AG04449 (cell line): Measurements from ENCODE around the gene TNP1.
A peak's percentile ranks its signal among the peaks of the same experiment; 100 is the strongest.

ENCODE experiments used
- CTCF ChIA-PET: fragments of 350-600 bp; formaldehyde crosslinking; extraction: SDS; loops from one replicate; lab custom pipeline; 2021; ENCODE audit warnings: antibody characterized with exemption; lab: Yijun Ruan, JAX
- POLR2A ChIA-PET: fragments of 400-600, 350-600 bp; formaldehyde crosslinking; extraction: SDS; loops from one replicate; lab custom pipeline; 2020; ENCODE audit warnings: antibody characterized with exemption, inconsistent platforms; lab: Yijun Ruan, JAX
- DNase-seq: peaks from one replicate; pipeline ENCODE4 v3.0.0-alpha.2; 2010; ENCODE audit warnings: low read depth, low spot score
- H3K4me3 ChIP-seq: 2 replicates; pipeline ENCODE4 v1.5.1; 2011; ENCODE audit warnings: low read depth, mild to moderate bottlenecking, control low read depth, low read length
- TF ChIP-seq, protein P1 (sequence below): IDR thresholded peaks from one replicate; pipeline ENCODE4 v1.5.1; 2011; ENCODE audit warnings: mild to moderate bottlenecking, moderate library complexity, low read length, control low read depth, inconsistent platforms; ENCODE audit not compliant: insufficient read depth; ENCODE audit errors: missing control alignments

The TNP1 gene

DNA sequence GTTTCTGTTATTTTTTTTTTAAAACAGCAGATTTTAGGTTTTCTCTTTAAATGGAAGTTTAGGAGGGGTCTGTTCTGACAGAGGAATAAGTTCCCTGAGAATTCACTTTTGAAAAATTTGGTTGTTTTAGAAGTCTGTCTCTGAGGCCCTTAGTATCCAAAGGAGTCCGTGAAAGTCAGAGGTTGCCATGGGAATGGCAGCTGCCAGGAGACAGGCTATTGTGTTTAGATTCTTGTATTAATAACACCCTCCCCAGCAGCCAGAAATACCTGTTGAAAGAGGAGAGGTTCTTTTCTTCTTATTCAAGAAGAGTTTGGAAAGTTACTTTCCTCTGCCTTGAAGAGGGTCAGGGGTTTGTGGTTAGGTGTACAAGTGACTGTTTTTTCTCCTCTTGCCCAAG, 29.5 kb downstream of the TNP1 start:
- POLR2A ChIA-PET, result no interaction called here
- no peak for DNase-seq
- no peak overlapping the region for H3K4me3 ChIP-seq
- CTCF ChIA-PET, result interaction anchor here (1.1 kb wide), 1 partner anchor 14 kb away, joined by 3 read pairs; no protein-coding TSS in a partner anchor
- TF ChIP-seq, protein P1, sequence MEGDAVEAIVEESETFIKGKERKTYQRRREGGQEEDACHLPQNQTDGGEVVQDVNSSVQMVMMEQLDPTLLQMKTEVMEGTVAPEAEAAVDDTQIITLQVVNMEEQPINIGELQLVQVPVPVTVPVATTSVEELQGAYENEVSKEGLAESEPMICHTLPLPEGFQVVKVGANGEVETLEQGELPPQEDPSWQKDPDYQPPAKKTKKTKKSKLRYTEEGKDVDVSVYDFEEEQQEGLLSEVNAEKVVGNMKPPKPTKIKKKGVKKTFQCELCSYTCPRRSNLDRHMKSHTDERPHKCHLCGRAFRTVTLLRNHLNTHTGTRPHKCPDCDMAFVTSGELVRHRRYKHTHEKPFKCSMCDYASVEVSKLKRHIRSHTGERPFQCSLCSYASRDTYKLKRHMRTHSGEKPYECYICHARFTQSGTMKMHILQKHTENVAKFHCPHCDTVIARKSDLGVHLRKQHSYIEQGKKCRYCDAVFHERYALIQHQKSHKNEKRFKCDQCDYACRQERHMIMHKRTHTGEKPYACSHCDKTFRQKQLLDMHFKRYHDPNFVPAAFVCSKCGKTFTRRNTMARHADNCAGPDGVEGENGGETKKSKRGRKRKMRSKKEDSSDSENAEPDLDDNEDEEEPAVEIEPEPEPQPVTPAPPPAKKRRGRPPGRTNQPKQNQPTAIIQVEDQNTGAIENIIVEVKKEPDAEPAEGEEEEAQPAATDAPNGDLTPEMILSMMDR, result no peak

DNA sequence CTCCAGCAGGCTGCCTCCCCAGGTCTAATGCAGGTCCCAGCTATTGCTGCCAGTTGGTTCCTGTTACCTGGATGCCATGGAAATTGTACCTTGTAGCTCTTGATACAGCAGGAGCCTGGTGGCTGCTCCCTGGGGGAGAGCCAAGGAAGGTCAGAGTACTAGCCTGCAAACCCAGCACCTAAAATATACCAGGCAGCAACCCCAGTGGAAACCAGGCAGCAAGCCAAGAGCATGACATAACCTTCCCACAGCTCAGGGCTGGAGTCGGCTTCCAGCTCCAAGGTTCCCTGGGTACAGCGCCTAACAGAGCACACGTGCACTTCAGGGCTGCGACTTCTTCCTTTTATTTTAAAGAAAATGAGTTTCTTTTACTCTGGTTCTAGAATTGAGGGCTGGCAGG, 30.3 kb downstream of the TNP1 start:
- ChIA-PET CTCF (interaction anchor here (1.1 kb wide), 1 partner anchor 14 kb away, joined by 3 read pairs; no protein-coding TSS in a partner anchor), POLR2A (no interaction called here)
- TF ChIP-seq, protein P1, result no peak
- no peak overlapping the region for H3K4me3 ChIP-seq
- DNase-seq, result no peak

DNA sequence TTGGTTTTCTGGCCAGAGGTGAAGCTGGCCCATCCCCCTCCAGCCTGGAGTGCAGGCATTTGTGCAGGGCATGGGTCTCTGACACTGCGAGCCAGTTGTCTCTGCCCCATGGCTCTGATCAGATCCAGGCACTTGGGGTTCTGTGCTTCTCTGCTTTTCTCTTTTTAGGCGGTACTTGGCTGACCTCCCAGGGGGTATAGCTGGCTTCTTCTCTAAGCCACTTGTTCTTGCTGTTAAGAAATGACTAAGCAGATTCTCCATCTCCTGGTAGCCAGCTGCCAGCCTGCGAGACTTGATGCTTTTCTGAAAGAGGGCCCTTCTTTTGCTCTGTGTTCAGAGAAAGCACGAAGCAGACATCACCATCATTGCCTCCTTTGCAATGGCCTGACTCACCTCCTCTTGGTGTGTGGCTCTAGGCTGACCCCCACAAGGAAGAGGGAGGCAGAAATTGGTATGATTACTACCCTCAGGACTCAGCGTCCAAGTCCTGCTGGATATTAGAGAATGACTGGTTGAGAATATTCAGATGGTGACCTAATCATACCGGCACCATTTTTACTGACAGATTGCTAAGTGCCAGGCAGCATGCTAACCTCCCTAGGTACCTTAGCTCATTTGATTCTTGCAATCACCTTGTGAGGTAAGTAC, 32.7 kb downstream of the TNP1 start:
- no peak overlapping the region for H3K4me3 ChIP-seq
- ChIA-PET POLR2A (no interaction called here), CTCF (interaction anchor here (1.5 kb wide), 1 partner anchor 11 kb away, joined by 3 read pairs; no protein-coding TSS in a partner anchor)
- TF ChIP-seq, protein P1, result no peak
- peak; percentile 9 for DNase-seq

DNA sequence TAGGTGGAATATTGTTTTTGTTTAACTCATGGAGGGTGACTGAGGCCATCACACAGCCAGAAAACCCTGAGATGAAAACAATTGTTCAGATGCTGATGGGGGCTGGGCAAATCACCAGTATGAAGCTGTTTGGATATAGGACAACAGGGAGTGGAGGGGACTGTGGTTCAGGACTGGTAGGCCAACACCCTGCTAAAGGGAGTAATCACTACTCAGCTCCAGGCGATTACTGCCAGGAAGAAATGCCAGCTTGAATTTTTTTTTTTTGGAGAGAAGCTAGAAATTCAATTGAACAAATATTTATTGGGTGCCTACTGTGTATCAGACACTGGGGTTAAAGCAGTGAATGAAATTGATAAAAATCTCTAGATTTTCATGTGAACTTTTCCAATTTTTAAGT, 37.4 kb downstream of the TNP1 start:
- no peak for DNase-seq
- ChIA-PET POLR2A (no interaction called here), CTCF (interaction anchor here (0.8 kb wide), 1 partner anchor 9 kb away, joined by 4 read pairs; no protein-coding TSS in a partner anchor)
- no peak overlapping the region for H3K4me3 ChIP-seq
- TF ChIP-seq, protein P1, result no peak

DNA sequence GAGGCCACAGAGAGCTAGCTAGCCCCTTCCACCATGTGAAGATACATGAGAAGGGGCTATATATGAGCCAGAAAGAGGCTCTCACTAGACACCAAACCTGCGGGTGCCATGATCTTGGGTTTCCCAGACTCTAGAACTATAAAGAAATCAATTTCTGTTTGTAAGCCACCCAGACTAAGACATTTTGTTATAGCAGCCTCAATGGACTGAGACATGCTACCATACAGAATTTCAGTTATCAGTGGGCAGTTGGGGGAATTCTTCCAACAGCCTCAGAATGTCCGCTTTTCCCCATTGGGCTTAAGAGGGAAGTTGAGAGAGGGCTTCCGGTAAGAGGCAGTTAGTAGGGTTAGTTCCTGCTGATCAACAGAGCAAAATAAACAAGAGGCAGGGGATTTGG, 39.2 kb downstream of the TNP1 start:
- POLR2A ChIA-PET, result no interaction called here
- DNase-seq, result no peak
- TF ChIP-seq, protein P1, result no peak
- CTCF ChIA-PET, result no interaction called here
- H3K4me3 ChIP-seq, result no peak overlapping the region

DNA sequence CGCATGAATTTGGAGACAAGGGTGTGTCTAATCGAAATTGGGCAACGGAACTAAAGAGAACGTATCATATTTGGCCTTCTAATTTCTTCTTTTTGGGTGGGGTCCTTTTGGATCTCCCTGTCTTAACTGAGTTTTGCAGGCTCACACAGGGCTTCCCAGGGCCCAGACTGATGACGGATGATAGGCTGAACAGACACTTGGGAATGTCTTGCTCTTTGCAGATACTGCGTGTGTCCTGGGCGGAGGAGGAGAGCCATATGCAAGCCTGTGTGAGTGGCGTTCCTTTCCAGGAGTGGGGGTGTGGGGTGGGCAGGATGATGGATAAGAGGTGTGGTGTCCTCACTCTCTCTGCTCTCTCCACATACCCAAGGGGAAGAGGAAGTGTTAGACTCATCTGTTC, 40.1 kb downstream of the TNP1 start:
- H3K4me3 ChIP-seq, result no peak overlapping the region
- DNase-seq, result no peak
- POLR2A ChIA-PET, result no interaction called here
- CTCF ChIA-PET, result no interaction called here
- TF ChIP-seq, protein P1, result no peak
